AG20443 (cell line): ENCODE data around the gene VGF.
A peak's percentile ranks its signal among the peaks of the same experiment; 100 is the strongest.

Source experiments
- DNase-seq: peaks from one replicate; pipeline ENCODE4 v3.0.0; 2012; ENCODE audit warnings: low spot score, mixed read lengths

The VGF gene

DNA sequence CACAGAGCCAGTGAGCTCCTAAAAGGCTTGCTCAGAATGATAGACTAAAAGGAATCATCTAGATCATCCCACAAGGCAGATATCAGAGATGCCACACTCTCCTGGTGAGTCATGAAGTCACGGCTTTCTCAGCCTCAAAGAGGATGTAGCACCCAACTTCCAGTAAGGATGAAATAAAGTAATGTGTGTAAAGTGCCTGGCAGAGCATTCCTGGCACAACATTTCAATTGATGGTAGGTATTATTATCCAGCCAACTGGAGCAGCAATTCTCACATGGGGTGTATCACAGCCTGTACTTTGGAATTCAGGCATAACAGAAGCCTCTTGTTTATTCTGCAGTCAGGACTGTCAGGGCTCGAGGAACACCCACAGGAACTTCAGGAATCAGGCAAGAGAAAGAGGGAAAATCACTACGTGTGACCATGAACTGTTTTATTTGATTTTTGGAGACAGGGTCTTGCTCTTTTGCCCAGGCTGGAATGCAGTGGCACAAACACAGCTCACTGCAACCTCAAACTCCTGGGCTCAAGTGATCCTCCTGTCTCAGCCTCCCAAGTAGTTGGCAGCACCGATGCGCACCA is 20.0 kb upstream of the VGF start:
- no peak for DNase-seq

DNA sequence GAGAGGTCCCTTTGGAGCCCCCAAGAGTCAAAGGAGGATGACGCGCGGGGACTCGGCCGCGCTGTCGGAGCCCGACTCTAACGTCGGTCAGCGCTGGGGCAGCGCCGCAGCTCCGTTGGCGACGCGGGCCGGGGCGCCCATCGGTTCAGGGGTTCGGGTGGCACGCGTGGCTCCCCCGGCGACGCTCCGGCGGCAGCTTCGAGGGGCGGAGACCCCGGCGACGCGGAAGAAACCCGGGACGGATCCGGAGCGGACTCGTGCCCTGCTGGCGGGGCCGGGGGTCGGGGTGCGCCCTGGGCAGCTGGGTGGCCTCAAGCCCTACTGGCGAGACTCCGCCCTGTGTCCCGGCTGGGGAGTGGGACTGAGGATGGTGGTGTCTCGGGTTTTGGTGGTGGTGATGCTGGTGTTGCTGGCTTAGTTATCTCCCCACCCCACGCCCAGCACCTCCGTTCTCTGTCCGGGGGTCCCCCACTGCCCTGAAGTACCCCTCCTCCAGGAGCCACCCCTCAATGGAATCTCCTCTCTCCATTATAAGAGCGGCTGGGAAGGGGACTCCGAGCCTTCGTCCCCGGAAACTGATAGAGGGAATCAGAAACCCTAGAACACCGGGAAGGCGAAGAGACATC is 14.9 kb upstream of the VGF start, which contains the start of gene NAT16:
Gene NAT16, minus strand, starts transcription at position 164 of the 626 bp plus-strand sequence. CDS start 5,486 bp downstream, outside the sequence.
- no peak for DNase-seq

DNA sequence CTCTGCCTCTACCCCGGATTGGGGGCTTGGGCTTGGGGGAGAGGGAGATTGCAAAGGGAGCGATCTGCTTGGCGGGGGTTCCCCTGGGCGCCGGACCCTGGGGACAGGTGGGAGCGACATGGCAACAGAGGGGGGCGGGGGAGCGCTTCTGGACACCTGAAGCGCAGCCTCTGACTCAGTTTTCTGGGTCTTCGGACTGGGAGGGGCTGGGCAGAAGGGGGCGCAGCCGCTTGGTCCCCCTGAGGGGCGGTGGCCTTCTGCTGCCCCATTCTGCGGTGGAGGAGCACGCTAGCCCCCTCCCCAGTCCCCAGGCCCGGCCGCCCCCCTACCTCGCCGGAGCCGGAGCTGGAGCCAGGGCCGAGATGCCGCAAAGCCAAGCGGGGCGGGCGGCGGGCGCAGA is 14.3 kb upstream of the VGF start:
- DNase-seq = no peak

DNA sequence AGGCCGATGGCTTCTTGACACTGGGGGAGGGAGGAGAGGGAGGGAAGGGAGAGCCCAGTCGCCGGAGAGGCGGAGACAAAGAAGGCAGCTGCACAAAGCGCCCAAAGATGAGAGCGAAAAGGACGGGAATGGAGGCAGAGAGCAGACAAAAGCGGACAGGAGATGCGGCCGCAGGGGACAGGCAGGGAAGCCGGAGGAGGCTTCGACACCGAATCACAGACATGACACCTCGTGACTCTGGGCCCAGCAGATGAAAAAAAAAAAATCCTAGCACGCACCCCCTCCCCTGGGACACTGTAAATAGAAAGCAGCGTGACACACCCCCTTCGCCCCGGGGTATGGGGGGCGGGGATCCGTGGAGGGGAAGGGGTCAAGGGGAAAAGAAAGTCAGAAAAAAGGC is 13.7 kb upstream of the VGF start:
- no peak for DNase-seq

DNA sequence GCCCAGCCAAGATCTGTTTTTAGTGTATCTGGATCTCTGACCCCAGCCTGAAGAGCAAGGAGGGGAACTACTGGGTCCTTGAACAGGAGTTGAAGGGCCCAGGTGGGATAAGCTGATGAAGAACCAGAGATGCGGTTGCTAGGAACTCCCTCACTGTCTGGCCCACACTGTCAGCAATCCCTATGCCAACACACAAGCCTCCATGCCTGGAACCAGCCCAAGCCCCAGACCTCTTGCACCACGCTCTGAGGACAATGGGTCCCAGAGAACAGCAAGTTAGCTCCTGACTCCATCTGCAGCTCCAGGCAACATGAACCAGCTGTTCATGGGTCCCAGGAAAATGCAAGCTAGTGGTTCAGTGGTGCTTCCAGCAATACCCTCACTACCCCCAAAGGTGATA is 12.3 kb upstream of the VGF start:
- DNase-seq = no peak

DNA sequence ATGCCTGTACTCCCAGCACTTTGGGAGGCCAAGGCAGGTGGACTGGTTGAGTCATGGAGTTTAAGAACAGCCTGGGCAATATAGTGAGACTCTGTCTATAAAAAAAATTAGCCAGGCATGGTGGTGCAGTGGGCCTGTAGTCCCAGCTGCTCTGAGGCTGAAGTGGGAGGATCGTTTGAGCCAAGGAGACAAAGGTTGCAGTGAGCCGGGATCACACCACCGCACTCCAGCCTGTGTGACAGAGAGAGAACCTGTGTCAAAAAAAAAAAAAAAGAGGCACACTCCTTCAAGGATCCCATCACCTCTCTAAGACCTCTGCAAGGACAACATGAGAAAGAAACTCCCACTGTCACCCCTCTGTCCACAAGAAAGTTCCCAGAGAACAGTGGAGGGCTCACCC is 10.3 kb upstream of the VGF start:
- no peak for DNase-seq

DNA sequence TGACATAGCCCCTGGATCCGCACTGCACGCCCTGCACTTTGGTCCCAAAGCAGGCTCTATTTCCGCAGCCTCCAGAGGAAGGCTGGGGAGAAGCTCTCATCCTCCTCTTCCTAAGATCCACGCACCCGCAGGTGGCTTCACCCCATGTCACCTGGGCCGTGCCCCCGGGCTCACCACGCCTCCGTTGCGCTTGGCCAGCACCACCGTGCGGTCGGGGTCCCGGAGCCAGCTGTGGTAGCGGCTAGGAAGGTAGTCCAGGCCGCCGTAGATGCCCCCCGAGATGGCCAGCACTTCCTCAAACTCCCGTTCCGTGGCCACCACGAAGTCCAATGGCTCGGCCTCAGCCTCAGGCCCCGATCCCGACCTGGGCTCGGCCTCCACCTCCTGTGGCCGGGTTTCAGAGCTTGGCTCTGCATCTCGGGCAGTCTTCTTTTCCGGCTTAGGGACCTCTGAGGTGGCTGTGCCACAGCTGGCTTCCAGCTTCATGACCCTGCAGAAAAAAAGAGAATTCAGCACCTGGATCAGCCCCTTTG is 9.0 kb upstream of the VGF start:
- no peak for DNase-seq

DNA sequence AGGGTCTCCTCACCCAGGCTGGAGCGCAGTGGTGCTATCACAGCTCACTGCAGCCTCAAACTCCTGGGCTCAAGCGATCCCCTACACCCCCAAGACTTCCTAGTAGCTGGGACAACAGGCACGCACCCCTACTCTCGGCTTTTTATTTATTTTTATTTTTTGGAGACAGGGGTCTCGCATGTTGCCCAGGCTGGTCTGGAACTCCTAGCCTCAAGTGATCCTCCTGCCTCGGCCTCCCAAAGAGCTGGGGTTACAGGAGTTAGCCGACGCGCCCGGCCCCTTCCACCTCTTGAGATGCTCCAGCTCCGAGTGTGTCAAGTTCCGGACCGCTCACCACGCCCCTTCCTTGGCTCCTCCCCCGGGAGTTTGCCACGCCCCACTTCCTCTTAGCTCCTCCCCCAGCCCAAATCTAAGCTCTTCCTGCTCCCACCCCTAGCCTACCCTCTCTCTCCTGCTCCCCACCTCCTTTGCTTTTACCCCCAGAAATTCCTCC is 8.4 kb upstream of the VGF start:
- DNase-seq = peak; percentile 71

DNA sequence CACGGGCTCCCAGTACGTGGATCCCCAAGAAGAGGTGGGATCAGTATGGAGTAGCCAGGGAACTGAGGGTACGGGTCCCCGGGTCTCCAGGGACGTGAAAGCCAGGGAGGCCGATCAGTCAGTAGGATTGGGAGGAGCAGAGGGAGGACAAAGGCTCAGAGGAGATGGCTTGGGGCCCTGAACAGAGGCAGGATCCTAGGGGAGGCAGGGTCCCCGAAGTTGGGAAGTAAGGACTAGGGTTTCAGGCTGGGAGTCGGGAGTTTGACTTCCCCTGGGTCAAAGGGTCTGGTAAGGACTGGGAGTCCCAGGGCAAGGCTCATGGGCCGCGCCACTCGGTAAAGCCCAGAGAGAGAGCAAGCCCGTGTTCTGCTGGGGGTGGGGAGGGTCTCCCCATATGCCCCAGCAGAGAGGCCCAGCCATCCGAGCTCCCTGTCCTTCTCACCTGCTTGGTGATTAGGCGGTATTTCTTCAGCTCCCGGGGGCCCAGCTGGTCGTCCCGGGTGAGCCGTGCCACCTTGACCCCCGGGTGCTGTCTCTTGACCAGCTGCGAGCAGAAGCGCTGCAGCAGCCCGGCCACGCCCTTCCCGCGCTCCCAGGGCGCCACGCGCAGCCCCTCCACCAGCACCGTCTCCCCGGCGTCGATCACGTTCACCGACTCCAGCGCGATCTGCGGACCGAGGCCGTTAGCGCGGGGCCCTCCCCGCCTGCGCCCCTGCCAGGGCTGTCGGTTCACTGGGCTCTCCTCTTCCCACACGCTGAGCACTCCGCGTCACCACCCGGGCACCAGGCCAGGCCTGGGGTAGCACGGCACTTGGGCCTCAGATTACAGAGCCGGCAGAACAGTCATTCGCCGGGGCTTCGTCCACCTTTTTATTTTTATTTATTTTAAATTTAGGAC is 7.7 kb upstream of the VGF start:
- DNase-seq = peak; percentile 85

DNA sequence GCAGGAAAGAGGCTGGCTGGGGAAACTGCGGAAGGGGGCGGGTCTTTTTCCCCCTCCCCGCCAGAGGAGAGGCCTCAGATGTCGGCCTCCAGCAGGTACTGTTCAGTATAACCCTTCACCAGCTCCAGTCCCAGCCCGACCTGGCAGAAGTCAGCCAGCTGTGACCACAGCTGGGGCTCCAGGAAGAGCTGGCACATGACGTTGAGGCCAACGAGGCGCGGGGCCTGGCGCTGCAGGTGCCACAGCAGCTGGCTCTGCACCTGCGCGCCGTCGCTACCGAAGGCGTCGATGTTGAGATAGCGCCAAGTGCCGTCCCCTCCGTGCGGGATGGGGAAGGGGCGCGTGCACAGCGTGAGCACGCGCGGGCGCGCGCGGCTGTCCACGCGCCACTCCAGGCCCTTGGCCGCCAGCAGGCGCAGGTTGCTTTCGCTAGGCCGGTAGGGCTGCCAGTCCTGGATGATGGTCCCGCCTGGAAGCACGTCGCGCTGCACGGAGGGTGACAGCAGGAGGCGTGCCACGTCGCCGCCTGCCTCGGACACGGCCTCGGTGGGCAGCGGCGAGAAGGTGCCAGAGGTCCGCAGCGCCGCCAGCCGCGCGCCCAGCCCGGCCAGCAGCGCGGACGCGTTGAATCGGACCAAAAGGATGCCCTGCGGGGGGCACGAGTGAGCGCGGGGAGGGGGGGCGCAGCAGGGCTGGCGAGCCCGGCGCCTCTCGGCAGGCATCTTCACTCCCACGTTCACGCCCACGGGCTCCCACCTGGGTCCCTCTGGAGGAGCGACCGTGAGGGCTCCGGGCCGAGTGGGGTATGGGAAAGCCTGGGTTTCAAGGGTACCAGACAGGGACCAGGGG is 6.9 kb upstream of the VGF start:
- no peak for DNase-seq

DNA sequence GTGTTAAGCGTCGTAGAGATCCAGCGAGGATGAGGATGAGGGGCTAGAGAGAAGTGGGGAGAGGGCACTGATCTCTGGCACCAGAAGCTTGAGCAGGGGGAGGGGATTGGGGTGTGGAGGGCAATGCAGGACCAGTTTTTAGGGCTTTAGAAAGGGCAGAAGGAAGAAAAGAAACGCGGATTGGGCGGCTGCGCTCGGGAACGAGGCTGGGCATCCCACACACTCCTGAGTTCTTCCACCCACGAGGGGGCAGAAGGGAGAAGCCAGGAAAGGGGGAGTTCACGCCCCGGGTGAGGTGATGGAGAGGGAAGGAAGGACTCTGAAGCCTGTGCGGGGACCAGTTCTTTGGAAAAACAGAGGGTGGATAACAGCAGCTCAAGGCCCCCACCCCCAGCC is 6.1 kb upstream of the VGF start:
- DNase-seq = no peak

DNA sequence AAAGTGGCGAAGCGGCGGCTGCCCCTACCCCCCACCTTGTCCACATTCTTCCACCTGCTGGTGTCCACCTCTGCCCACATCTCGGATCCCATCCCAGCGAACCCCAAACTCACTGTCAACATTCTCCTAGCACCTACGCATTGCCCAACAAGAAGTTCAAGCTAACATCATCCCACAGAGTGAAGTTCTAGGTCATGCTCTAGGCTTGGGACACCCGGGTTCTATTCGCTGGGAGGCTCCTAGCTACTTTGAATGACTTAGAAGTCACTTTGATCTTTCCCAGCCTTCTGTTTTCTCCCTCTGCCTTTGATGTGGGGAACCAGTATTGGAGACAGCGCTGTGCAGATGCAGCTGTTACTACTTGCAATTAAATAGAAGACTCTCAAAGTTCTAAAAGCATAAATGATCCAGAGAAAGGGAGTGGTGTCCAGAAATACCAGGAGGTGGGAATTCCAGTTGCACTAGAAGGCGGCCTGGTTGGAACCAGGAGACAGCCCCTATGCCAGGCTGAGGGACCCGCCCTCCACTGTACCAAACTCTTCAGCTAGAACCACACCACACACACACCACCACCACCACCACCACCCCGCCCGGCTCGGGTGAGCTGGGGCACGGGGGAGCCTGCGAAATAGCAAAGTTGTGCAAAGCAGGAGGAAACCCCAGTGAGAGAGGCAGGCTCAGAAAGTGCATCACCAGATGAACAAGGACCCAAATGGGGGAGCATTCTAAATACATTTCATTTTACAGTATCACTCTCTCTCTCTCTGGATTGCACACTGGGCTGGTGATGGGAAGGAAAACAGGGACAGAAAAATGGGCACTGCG is 5.5 kb upstream of the VGF start:
- DNase-seq = no peak

DNA sequence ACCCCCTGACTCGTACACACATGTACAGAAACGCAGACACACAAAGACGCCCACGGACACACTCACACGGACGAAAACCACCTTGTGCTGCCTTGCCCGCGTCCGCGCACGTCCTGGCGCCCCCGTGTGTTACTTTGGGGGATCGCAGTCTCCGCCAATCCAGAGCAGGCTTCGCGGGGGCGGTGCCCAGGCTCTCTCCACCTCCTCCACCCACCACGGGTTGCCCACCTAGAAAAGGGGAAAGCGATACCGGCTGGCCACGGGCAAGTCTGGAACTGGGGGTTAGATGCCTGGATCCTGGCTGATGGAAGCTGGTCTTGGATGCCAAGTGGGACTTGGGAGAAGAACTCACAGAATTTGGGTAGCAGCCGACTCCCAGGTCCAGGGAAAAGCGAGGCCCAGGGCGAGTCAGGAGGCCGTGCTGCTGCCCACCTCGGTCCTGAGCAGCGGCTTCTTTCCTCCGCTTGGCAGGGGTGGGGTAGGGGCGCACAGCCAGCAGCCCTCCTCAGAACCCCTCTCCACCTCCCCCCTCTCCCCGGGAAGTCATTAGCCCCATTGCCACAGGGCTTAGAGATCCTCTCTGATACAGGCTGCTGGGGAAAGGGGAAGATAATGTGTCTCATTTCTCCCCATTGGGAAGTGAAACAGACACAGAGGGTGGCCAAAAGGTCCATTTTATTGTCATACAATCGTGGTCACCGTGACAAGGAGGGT is 4.6 kb upstream of the VGF start:
- DNase-seq = peak; percentile 81

DNA sequence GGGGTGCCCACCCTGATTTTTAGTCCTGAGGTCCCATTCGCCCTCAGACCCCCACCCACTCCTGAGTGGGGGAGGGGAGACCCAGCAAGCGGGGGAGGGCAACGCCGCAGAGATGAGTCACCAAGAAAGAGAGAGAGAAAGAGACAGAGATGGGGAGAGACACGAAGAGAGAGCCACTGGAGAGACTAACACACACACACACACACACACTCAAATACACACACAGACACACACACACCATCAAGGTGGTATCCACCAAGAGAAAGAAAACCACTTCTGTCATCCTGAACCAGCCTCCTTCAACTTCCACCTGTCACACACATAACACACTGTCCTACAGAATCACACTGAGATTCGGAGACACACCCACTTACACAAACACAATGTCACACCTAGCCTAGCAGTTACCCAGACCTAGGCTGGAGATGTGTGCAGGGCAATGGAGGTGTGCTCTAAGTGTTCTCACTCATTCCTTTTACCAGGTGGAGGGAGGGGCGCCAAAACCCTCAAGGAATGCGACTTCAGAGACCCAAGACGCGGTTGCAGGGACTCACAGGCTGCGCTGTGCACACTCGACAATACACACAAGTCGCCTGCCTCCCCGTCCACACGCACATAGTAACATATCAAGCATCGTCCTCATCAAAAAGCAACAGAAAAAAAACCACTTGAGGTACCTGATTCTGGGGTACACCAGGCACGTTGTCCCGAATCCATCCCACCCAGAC is 3.9 kb upstream of the VGF start:
- no peak for DNase-seq

DNA sequence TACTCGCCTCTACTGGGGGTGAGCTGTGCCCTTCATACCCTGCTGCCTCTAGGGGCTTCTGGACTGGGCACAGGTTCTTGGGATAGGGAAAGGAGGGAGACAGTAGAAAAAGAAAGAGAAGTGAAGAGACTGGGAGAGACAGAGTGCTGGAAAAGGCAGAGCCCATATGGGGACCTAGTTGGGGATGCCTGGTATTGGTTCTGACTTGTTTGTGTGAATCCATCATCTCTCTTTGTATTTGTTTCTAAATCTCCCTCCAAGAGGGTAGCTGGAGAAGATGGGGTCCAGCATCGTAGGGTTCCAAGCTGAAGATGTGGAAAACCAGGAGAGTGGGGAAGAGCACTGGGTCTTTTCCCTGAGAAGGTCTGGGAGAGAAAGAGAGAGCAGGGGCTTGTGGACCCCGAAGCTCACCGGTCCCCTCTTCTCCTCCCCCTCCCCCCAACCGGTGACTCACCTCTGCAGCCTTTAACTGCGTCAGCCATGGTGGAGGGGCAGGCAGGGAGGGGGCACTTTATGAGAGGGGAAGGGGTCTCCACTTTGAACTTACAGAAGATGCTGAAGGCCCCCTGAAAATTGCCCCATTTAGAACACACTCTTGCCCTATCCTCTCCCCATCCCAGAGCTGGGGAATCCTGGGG is 3.2 kb upstream of the VGF start:
- no peak for DNase-seq

DNA sequence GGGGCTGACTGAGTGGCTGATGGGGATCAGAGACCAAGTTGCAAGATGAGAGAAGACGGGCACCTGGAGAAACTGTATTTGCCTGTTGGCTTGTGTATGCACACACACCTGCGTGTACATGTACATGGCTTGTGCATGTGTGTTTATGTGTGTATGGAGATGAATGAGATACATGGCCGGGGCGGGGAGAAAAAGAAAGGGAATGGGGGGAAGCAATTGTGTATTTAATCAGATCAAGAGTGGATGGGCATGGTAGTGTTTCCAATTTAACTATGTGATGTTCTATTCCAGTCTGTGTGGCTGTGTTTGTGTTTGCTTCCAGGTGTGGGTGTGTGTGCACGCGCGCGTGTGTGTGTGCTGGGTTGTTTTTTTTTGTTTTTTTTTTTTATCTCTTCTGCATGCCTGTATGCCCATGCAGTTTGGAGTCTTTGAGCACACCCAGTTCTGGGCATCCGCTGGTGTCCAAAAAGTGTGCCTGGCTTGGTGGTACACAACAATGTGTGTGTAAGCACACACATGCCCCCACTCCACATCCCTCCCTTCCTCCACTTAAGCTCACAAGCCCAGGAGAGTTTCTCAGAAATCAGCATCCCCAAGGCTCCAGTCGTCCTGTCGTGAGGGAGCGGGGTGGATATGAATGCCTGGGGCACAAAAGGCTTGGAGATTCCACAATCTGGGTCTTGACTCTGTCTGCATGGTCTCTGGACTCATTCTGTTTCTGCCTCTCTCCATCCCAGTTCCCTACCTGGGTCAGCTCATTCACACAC is 2.5 kb upstream of the VGF start:
- no peak for DNase-seq

DNA sequence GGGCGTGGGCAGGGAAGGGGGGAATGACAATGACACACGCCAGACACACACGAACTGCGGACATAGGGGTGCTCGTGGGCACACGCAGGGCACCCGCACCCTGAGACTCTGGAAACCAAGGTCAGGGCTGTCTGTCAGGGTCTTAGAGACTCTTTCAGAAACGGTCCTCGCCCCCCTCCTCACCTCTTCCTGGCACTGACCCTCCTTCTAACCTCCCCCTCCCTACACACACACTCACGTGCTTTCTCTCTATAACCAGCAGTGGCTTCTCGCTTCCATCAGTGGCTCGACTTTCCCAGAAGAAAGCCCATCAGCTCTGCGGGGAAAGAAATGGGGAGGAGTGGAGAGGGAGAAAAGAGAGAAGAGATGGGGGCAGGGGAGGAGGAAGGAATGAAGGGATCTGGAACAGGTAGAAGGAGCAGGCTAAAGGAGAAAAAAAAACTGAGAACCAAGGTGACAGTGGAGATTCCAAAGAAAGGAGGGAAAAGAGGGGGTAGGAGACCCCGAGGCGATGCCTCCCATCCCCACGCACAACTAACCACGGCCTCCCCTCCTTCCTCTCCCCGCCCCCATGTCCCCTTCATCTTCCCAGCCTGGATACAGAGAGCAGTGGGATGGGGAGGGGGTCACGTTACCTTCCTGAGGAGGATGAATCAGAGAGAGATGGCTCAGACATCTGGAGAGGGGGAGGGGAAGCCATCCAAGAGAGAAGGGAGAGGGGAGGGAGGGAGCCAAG is 1.7 kb upstream of the VGF start:
- no peak for DNase-seq

DNA sequence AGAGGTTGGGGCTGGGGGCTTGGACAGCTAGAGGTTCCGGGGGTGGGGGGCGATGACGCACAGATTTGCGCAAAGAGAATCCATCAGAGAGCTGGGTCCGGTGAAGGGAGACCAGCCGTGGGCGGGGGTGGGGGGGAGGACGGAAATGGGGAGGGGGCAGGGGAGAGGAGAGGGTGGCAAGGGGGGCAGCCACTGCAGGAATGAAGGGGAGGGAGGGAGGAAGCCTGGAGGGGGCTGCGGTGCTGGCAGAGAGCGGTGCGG is 1.2 kb upstream of the VGF start:
- DNase-seq = no peak
